GM21447 (cell line): ENCODE results near the gene ZNF343.
A peak's percentile ranks its signal among the peaks of the same experiment; 100 is the strongest.

ENCODE experiments used
- ATAC-seq: cut with Tn5 transposase; IDR thresholded peaks from one replicate; pipeline ENCODE4 v1.9.1; 2021; ENCODE audit not compliant: unreplicated experiment

The ZNF343 gene

DNA sequence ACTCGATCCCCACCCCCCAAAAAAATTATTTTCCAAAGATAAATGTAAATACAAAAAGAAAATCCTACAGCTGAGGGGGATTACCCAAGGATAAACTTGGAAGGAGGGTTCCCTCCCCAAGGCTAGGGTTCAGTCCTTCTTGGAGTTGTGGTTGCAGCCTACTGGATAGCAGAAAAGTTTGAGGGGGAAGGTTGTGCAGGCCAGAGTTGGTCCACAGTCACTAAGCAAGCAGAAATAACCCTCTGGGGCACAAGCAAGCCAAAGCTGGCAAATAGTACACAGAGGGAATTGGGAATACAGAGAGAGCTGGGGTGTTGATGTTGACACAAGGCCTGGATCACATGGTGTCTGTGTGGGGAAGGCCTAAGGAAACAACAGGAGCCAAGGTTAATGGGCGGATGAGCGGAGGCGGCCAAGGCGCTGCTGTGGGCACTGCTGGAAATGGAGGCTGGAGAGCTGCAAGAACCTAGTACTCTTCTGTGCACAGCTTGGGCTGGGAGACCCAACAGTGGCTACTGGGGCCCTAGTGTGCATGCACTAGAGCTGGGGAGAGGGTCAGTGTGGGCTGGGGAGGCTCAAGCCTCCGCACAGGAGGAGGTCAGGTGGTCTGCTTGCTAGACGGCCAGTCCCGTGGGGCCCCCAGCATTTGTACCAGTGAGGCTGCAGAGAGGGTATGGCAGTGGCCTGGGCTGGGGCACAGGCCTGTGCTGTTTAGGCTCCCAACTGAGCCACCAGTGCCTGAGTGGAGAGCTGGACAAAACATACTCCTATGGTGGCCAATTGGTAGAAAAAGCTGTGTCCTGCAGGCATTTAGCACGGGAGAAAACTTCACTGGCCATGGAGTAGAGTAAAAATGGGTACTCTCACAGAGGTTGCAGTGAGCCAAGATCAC lies 32.6 kb downstream of the ZNF343 start:
- ATAC-seq: no peak

DNA sequence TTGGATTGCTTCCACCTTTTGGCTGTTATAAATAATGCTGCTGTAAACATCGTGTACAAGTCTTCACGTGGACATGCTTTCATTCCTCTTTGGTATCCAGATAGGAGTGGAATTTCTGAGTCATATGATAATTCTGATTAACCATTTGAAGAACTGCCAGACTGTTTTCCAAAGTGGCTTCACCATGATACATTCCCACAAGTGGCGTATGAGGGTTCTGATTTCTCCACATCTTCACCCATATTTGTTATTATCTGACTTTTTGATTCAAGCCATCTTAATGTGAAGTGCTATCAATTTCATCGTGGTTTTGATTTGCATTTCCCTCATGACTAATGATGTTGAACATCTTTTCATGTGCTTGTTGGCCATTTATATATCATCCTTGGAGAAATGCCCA lies 35.2 kb downstream of the ZNF343 start:
- ATAC-seq: no peak

GRCh38 chr20:2470423-2471193 lies 38.1 kb downstream of the ZNF343 start, which contains the start of gene SNRPB:
Gene SNRPB (minus strand): TSS chr20:2470789. CDS start chr20:2470690, 99 bp downstream.
- ATAC-seq: peak; percentile 96

GRCh38 chr20:2469991-2470422 lies 38.7 kb downstream of the ZNF343 start:
- peak; percentile 40 for ATAC-seq

- no peak for ATAC-seq
These were observed 39.9 kb downstream of the ZNF343 start for GRCh38 chr20:2468581-2469407.

DNA sequence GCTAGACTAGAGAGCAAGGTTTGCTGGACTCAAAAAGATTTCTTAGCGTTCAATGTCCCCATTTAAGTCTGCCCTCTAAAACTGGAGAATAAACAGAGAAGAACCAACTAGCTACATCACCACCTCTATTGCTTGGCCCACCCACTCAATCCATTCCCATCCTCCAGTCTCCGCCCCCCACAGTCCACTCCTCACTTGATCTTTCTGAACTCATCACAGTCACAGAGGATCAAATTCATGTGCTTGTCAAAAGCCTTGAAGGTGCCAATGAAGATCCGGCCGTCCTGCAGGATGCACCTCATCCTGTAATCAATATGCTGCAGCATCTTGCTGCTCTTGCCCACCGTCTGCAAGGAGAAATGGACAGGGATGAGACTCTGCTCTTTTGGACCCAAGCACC lies 41.3 kb downstream of the ZNF343 start:
- ATAC-seq: no peak

DNA sequence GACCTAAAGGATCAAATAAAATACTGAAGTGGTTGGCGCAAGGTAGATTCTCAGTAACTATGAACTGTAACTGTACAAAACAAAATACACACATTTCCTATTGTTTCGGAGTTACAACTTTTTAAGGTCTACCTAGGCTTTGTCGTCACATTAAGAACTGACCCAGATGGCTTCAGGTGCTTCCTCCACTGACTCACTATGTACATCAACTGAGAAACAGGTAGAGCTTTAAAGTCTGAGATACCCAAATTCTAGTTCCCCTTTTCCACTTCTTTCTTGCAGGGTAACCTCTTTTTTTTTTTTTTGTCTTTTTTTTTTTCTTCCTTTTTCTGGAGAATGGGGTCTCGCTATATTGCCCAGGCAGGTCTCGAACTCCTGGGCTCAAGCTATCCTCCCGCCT lies 43.6 kb downstream of the ZNF343 start:
- ATAC-seq: no peak

DNA sequence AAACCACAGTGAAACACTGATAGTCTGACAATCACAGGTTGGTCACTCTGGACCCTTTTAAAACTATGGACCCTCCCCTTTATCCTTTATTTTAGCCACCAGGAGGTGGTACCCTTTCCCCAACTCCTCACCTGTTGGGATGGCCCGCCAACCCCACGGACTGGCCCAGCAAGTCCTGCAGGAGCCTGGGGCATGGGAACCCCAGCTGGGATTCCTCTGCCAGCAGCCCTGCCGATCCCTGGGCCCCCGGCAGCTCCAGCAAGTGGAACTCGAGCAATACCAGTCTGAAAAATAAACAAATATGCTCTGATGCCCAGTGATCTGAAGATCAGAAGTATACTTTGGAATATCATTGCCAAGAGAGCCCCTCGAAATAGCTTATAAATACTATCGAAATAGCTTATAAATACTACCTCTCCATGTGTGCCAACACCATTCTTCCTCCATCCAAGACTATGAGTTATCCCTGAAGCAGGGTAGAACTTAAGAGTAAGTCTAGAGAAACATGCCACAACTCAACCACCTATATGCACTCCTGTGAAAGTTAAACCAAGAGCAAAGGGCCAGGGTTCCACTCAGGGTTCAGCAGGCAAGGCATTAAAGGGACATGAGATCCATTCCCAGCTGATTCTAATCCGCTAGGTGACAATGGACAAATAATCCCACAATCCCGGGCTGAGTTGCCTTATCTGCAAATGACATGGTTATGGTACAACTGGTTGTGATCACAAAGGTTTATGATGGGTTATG lies 44.9 kb downstream of the ZNF343 start:
- ATAC-seq: no peak

GRCh38 chr20:2462484-2462883 lies 46.2 kb downstream of the ZNF343 start:
- ATAC-seq: no peak

DNA sequence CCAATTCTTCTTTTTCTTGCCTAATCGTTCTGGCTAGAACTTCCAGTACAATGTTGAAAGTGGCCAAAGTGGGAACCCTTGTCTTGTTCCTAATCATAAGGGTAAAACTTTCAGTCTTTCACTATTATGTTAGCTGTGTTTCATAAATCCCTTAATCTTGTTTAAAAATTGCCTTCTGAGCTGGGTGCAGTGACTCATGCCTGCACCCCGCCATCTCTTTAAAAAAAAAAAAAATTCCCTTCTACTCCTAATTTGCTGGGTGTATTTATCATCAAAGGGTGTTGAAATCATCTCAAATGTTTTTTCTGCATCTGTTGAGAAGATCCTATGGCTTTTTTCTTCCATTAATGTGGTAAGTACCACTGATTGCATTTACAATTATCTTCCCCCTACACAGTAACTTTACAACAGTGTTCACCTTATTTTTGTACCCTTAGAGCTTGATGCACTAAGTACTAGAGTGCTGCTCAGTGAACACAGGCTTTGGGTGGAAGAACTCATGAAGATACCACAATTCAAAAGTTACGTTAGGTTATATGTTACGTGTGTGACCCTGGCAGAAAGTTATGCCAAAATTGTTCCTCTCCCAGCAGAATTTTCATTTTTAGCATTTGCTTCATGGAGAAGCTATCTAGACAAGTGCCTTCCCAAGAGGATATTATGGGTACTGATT lies 47.8 kb downstream of the ZNF343 start:
- no peak for ATAC-seq

DNA sequence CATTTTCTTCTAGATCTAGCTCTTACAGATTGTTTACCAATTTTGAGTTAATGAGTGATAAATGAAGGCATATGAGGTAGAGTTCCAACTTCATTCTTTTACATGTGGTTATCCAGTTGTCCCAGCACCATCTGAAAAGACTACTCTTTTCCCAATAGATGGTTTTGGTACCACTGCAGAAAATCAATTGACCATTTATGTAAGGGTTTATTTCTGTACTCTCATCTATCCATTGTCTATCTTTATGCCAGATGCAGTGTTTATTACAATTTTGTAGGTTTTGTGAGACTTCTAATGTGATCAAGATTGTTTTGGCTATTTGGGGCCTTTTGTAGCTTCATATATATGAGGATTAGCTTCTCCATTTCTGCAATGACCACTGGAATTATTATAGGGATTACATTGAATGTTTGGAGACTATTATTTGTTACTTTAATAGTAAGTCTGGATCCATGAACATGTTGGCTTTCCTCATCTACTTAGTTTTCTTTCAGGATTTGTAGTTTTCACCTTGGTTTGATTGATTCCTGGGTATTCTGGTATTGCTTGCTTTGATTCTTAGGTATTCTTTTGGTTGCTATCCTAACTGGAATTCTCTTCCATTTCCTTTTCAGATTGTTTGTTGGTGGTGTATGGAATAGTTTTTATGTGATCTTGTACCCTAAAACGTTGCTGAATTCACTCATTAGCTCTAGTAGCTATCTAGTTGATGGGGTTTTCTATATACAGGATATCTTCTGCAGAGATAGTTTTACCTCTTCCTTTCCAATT lies 48.5 kb downstream of the ZNF343 start:
- no peak for ATAC-seq

- ATAC-seq: no peak
These were observed 49.7 kb downstream of the ZNF343 start for GRCh38 chr20:2458919-2459499.

GRCh38 chr20:2455771-2456497 lies 52.8 kb downstream of the ZNF343 start:
- ATAC-seq: no peak

- no peak for ATAC-seq
These were observed 54.9 kb downstream of the ZNF343 start for GRCh38 chr20:2453792-2454191.

GRCh38 chr20:2451939-2452732 lies 56.6 kb downstream of the ZNF343 start:
- ATAC-seq: no peak

- no peak for ATAC-seq
These were observed 57.3 kb downstream of the ZNF343 start for GRCh38 chr20:2451422-2451821.

GRCh38 chr20:2449386-2449785 lies 59.3 kb downstream of the ZNF343 start:
- ATAC-seq: no peak
